Measurements from ENCODE around the gene LCK. TPM values are rescaled to one million over a fixed set of nuclear protein-coding genes. Genes with fewer than 3 reads are reported as not detected.
A peak's percentile ranks its signal among the peaks of the same experiment; 100 is the strongest.

The LCK gene
- total and polyA plus RNA-seq, 2 donors (not counting 1 experiment from before 2014, with no cell fraction given), result 22.3 to 23.8 TPM

DNA sequence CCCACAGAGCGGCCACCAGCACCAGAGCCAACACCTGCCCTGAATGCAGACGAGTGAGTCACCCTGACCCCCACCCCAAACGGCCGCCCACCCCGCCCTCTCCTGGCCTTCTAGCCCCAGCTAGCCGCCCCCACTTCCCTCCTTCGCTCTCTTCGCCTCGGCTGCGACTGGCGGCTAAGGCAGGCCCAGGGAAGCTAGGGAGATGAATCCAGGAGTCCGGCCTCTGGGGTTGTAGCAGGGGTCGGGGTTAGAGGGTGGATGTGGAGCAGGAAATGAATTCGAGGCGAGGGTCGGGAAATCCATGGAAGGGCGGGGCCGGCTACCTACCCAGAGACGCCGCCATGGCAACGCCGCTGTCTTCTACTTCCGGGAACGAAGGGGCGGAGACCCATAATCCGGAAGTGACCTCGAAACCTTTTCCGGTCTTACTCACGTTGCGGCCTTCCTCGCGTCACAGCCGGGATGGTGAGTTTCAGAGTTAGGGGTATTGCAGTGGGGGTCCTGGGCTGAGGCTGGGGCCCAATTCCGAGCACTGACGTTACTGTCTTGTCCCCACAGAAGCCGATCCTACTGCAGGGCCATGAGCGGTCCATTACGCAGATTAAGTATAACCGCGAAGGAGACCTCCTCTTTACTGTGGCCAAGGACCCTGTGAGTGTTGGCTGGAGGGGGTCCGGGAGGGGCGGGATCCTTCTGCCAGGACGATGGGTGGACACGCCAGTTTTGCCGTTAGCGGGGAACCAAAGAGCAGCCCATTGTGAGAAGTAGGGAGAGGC, 28.9 kb upstream of the LCK start, which contains the start of the genes EIF3I and TMEM234:
Gene EIF3I (plus strand): TSS at position 428 of the 776 bp plus-strand sequence. CDS start 35 bp downstream, at position 463.
Gene TMEM234 (minus strand): TSS at position 374 of the 776 bp plus-strand sequence. CDS start 31 bp downstream, at position 343.
- Histone ChIP-seq H3K79me2 (ENCODE audit: control insufficient read depth, insufficient read depth, low read length) (peaks cover 47% of the 10 kb centered on the region), H3K9ac (ENCODE audit: low read length) (peak within 1 kb of the TSS; percentile 97), H3K4me2 (replicated peaks; ENCODE audit: low read depth, low read length, poor library complexity, severe bottlenecking) (peak within 1 kb of the TSS; percentile 87), H3K4me3 (ENCODE audit: control extremely low read depth in 1 of 5, extremely low read depth in 1 of 5, insufficient read depth in 1 of 5, low read depth in 2 of 5, low read length in 4 of 5) (peak within 1 kb of the TSS; percentile 61 to 99 (median 93)), H3K27me3 (replicated peaks in 1 of 4; ENCODE audit: control extremely low read depth in 1 of 4, control insufficient read depth in 3 of 4, insufficient read depth in 4 of 4, low read length in 3 of 4) (no peaks in the 10 kb centered on the region), H3K27ac (ENCODE audit: low read length in 2 of 2) (peak within 1 kb of the TSS; percentile 72 to 94), H4K20me1 (ENCODE audit: control insufficient read depth, insufficient read depth, low read length, poor library complexity, severe bottlenecking) (peaks cover 8% of the 10 kb centered on the region), H2AFZ (ENCODE audit: insufficient read depth, low read depth, low read length, poor library complexity, severe bottlenecking) (peak within 1 kb of the TSS; percentile 80), H3K36me3 (replicated peaks in 1 of 2; ENCODE audit: control extremely low read depth in 1 of 2, control insufficient read depth in 1 of 2, extremely low read depth in 1 of 2, insufficient read depth in 2 of 2, low read length in 1 of 2) (peaks cover 3 to 35% of the 10 kb centered on the region in 2 experiments), H3K4me1 (ENCODE audit: control insufficient read depth in 2 of 2, insufficient read depth in 2 of 2, low read length in 2 of 2) (peaks cover 28 to 30% of the 10 kb centered on the region in 2 donors), H3K9me3 (ENCODE audit: control extremely low read depth in 1 of 3, control insufficient read depth in 2 of 3, insufficient read depth in 1 of 3, low read length in 2 of 3) (no peaks in the 10 kb centered on the region)
- WGBS (ENCODE audit: insufficient coverage), result under 1% methylated on average over 38 of the region's 46 CpGs
- ATAC-seq (ENCODE audit: low read depth), result peak; percentile 86
- no peak for TF ChIP-seq EZH2 (IDR thresholded peaks at IDR 0.05; ENCODE audit: borderline replicate concordance, insufficient read depth, low read depth, low read length, poor library complexity, severe bottlenecking)
- TF ChIP-seq, protein P1, sequence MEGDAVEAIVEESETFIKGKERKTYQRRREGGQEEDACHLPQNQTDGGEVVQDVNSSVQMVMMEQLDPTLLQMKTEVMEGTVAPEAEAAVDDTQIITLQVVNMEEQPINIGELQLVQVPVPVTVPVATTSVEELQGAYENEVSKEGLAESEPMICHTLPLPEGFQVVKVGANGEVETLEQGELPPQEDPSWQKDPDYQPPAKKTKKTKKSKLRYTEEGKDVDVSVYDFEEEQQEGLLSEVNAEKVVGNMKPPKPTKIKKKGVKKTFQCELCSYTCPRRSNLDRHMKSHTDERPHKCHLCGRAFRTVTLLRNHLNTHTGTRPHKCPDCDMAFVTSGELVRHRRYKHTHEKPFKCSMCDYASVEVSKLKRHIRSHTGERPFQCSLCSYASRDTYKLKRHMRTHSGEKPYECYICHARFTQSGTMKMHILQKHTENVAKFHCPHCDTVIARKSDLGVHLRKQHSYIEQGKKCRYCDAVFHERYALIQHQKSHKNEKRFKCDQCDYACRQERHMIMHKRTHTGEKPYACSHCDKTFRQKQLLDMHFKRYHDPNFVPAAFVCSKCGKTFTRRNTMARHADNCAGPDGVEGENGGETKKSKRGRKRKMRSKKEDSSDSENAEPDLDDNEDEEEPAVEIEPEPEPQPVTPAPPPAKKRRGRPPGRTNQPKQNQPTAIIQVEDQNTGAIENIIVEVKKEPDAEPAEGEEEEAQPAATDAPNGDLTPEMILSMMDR (IDR thresholded peaks at IDR 0.05), result no peak
- Mint-ChIP-seq H3K9me3 (ENCODE audit: insufficient read depth) (no peaks in the 10 kb centered on the region), H3K27ac (peak within 1 kb of the TSS; percentile 98), H3K27me3 (no peaks in the 10 kb centered on the region), H3K4me1 (peaks cover 43% of the 10 kb centered on the region), H3K4me3 (peak within 1 kb of the TSS; percentile 97)
- ChIA-PET POLR2A (interaction anchor here (0.6 to 2.0 kb wide), 10 partner anchors 11 to 768 kb away, joined by 3 to 9 read pairs (median 4); partner anchors contain the start of genes IQCC and MARCKSL1), CTCF (interaction anchor here (1.0 to 3.6 kb wide), 4 partner anchors 18 to 95 kb away, joined by 3 to 15 read pairs (median 8); partner anchors contain the start of genes CCDC28B and HDAC1)
- intact Hi-C loops (cut with micrococcal nuclease), result loop anchor here (1.0 kb wide), 8 partner anchors 18 to 172 kb away; partner anchors contain the start of genes BSDC1, HDAC1, MARCKSL1 and TXLNA
- DNase-seq, result peak; percentile 94

All from B cell (primary cell).